HG02678 (cell line): Measurements from ENCODE around the gene TDO2.
"Not testable (repeated sequence)": the region's sequence is repeated elsewhere in the genome, so short reads cannot be mapped to it uniquely, and the experiment has no call there.

Source experiments
- ATAC-seq: cut with Tn5 transposase; IDR thresholded peaks from one replicate; pipeline ENCODE4 v1.9.1; 2021; ENCODE audit warnings: mild to moderate bottlenecking, moderate library complexity; ENCODE audit not compliant: unreplicated experiment

The TDO2 gene

GRCh38 chr4:155906554-155907247, 3.2 kb downstream of the TDO2 start:
- ATAC-seq = no peak

GRCh38 chr4:155907556-155907955, 4.1 kb downstream of the TDO2 start:
- ATAC-seq = no peak

- peak; percentile 82 for ATAC-seq
These were observed 5.0 kb downstream of the TDO2 start for GRCh38 chr4:155908187-155909139.

GRCh38 chr4:155909615-155910226, 6.2 kb downstream of the TDO2 start:
- no peak for ATAC-seq

GRCh38 chr4:155911905-155912304, 8.4 kb downstream of the TDO2 start:
- ATAC-seq = no peak

- no peak for ATAC-seq
These were observed 11.3 kb downstream of the TDO2 start for GRCh38 chr4:155914782-155915181.

GRCh38 chr4:155921597-155921996, 18.1 kb downstream of the TDO2 start:
- no peak for ATAC-seq

GRCh38 chr4:155924637-155925036, 21.1 kb downstream of the TDO2 start:
- no peak for ATAC-seq

- ATAC-seq = no peak
These were observed 26.3 kb downstream of the TDO2 start for GRCh38 chr4:155929833-155930232.

- ATAC-seq = no peak
These were observed 26.8 kb downstream of the TDO2 start for GRCh38 chr4:155930330-155930729.

GRCh38 chr4:155931634-155932033, 28.1 kb downstream of the TDO2 start:
- ATAC-seq = no peak

GRCh38 chr4:155934634-155935033, 31.1 kb downstream of the TDO2 start:
- not testable (repeated sequence) for ATAC-seq

- no peak for ATAC-seq
These were observed 32.0 kb downstream of the TDO2 start for GRCh38 chr4:155935389-155935986.

- no peak for ATAC-seq
These were observed 37.7 kb downstream of the TDO2 start for GRCh38 chr4:155941085-155941790.

GRCh38 chr4:155941820-155942219, 38.3 kb downstream of the TDO2 start:
- no peak for ATAC-seq

GRCh38 chr4:155943605-155944291, 40.3 kb downstream of the TDO2 start:
- ATAC-seq = no peak

- no peak for ATAC-seq
These were observed 41.0 kb downstream of the TDO2 start for GRCh38 chr4:155944516-155944915.

- no peak for ATAC-seq
These were observed 43.0 kb downstream of the TDO2 start for GRCh38 chr4:155946486-155946885.

- no peak for ATAC-seq
These were observed 45.0 kb downstream of the TDO2 start for GRCh38 chr4:155948541-155948940.

GRCh38 chr4:155950461-155950860, 47.0 kb downstream of the TDO2 start:
- no peak for ATAC-seq
